Esophagus muscularis mucosa (tissue), 4 donors: ENCODE data around the gene CABLES1.

ENCODE experiments used
- EP300 ChIP-seq: sonication (generic); formaldehyde crosslinking; IDR thresholded peaks from one replicate; pipeline ENCODE4 v1.6.1; 2017; ENCODE audit warnings: antibody characterized with exemption
- POLR2A ChIP-seq: fragments of 450-650 bp; IDR thresholded peaks from one replicate; pipeline ENCODE4 v1.6.1; 2017; ENCODE audit warnings: antibody characterized with exemption, moderate library complexity, mild to moderate bottlenecking, low read depth
- POLR2AphosphoS5 ChIP-seq, 2 donors: sonication (generic); formaldehyde crosslinking; IDR thresholded peaks; one replicate each; pipeline ENCODE4 v1.6.1; 2017; ENCODE audit warnings: antibody characterized with exemption in 2 of 2
- TF ChIP-seq, protein P1 (sequence below), 3 experiments: fragments of 200-600 bp in 2 of 3; fragments of 450-650 bp in 1 of 3; sonication (generic) in 2 of 3; IDR thresholded peaks; one replicate each; pipeline ENCODE4 v1.5.1; 2017 to 2019; ENCODE audit warnings: antibody characterized with exemption in 3 of 3, mild to moderate bottlenecking in 2 of 3, moderate library complexity in 1 of 3

DNA sequence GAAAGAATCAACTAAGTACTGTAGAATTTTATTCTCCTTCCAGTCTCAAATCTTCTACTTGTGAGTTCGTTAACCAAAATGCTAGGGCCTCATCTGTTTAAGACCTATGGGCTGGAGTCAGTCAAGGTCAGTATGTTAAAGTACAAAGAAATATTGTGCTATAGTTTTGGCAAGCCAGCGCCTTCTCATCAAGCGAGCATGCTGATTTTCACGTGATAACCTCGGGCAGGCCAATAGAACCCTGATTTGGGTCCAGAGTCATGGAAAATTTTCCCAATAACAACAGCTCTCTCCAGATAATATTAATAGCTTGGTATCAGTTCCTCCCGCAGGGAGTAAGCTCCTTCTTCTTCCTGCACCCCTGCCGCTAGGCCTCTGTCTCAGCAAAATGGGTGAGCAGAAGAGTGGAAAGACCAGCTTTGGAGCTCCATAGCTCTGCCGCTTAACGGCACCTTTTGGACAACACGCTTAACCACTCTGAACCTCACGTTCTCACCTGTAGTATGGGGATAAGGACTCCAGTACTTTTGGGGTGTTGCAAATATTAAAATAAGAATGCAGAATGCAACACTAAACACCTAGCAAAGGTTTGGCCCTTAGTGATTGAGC is 11.7 kb downstream of the CABLES1 start:
- no peak for TF ChIP-seq POLR2A
- TF ChIP-seq, protein P1, sequence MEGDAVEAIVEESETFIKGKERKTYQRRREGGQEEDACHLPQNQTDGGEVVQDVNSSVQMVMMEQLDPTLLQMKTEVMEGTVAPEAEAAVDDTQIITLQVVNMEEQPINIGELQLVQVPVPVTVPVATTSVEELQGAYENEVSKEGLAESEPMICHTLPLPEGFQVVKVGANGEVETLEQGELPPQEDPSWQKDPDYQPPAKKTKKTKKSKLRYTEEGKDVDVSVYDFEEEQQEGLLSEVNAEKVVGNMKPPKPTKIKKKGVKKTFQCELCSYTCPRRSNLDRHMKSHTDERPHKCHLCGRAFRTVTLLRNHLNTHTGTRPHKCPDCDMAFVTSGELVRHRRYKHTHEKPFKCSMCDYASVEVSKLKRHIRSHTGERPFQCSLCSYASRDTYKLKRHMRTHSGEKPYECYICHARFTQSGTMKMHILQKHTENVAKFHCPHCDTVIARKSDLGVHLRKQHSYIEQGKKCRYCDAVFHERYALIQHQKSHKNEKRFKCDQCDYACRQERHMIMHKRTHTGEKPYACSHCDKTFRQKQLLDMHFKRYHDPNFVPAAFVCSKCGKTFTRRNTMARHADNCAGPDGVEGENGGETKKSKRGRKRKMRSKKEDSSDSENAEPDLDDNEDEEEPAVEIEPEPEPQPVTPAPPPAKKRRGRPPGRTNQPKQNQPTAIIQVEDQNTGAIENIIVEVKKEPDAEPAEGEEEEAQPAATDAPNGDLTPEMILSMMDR (IDR thresholded peaks at IDR 0.05) = no peak
- no peak for TF ChIP-seq POLR2AphosphoS5 (IDR thresholded peaks at IDR 0.05)
- TF ChIP-seq EP300 = no peak
